ENCODE measurements around the gene COG6.
A peak's percentile ranks its signal among the peaks of the same experiment; 100 is the strongest.

Gene COG6

GRCh38 chr13:39682310-39682709 is 26.8 kb downstream of the COG6 start:
- no peak for DNase-seq

GRCh38 chr13:39682788-39683187 is 27.3 kb downstream of the COG6 start:
- DNase-seq, result no peak

GRCh38 chr13:39684531-39685137 is 29.2 kb downstream of the COG6 start:
- peak; percentile 23 to 83 (median 81) for DNase-seq

- peak; percentile 5 to 60 (median 52) for DNase-seq
Measured at GRCh38 chr13:39685652-39686051, 30.2 kb downstream of the COG6 start.

- peak in 1 of 3 donors; percentile 1 for DNase-seq
Measured at GRCh38 chr13:39688278-39688677, 32.8 kb downstream of the COG6 start.

- DNase-seq, result no peak
Measured at GRCh38 chr13:39688699-39689405, 33.4 kb downstream of the COG6 start.

GRCh38 chr13:39692660-39693438 is 37.4 kb downstream of the COG6 start:
- DNase-seq, result no peak

- peak in 2 of 3 donors; percentile 19 to 27 for DNase-seq
Measured at GRCh38 chr13:39699274-39699673, 43.8 kb downstream of the COG6 start.

GRCh38 chr13:39712626-39713025 is 57.2 kb downstream of the COG6 start:
- DNase-seq, result no peak

GRCh38 chr13:39729156-39729555 is 73.7 kb downstream of the COG6 start:
- no peak for DNase-seq

GRCh38 chr13:39734952-39735351 is 79.5 kb downstream of the COG6 start:
- DNase-seq, result no peak

GRCh38 chr13:39737047-39737446 is 81.6 kb downstream of the COG6 start:
- DNase-seq, result no peak

GRCh38 chr13:39740761-39741160 is 85.3 kb downstream of the COG6 start:
- DNase-seq, result no peak

GRCh38 chr13:39748961-39749360 is 93.5 kb downstream of the COG6 start:
- DNase-seq, result no peak

- DNase-seq, result no peak
Measured at GRCh38 chr13:39749528-39749927, 94.1 kb downstream of the COG6 start.

GRCh38 chr13:39751805-39752204 is 96.3 kb downstream of the COG6 start:
- DNase-seq, result no peak

- no peak for DNase-seq
Measured at GRCh38 chr13:39760521-39760920, 105.1 kb downstream of the COG6 start.

GRCh38 chr13:39765801-39766463 is 110.5 kb downstream of the COG6 start:
- DNase-seq, result no peak

GRCh38 chr13:39766464-39767158 is 111.1 kb downstream of the COG6 start:
- DNase-seq, result no peak

- no peak for DNase-seq
Measured at GRCh38 chr13:39767791-39768517, 112.5 kb downstream of the COG6 start.

GRCh38 chr13:39768962-39769361 is 113.5 kb downstream of the COG6 start:
- DNase-seq, result no peak

Measured in suppressor macrophage treated with lipopolysaccharide for 1 hour (primary cell).